K562 (cell line): ENCODE measurements around the gene HMG20B. TPM values are rescaled to one million over a fixed set of nuclear protein-coding genes. Genes with fewer than 3 reads are reported as not detected.

Source experiments
- ARNT ChIP-seq, 2 experiments: fragments of 450-650 bp; IDR thresholded peaks; 2 replicates each; pipeline ENCODE4 v1.6.1; 2016; ENCODE audit warnings: mild to moderate bottlenecking in 1 of 2
- ATF1 ChIP-seq, 2 experiments: fragments of 450-650 bp in 1 of 2; IDR thresholded peaks; 2 replicates each; pipeline ENCODE4 v1.6.1; 2016; ENCODE audit warnings: missing compliant biosample characterization in 1 of 2, missing genetic modification characterization in 1 of 2
- CEBPZ ChIP-seq: fragments of 150-350 bp; IDR thresholded peaks from 2 replicates; pipeline ENCODE4 v1.6.1; 2014; ENCODE audit warnings: low read depth, mild to moderate bottlenecking, low read length, borderline replicate concordance
- CREB3 ChIP-seq: fragments of 450-650 bp; conservative IDR thresholded peaks from 2 replicates; pipeline ENCODE4 v1.6.1; 2016; ENCODE audit warnings: missing genetic modification characterization, low read depth, mild to moderate bottlenecking, missing compliant biosample characterization, moderate library complexity
- CREB3L1 ChIP-seq: fragments of 450-650 bp; IDR thresholded peaks from 2 replicates; pipeline ENCODE4 v1.6.1; 2014; ENCODE audit warnings: low read depth, mild to moderate bottlenecking, moderate library complexity, borderline replicate concordance
- DDX20 ChIP-seq: fragments of 450-650 bp; IDR thresholded peaks from 2 replicates; pipeline ENCODE4 v1.6.1; 2016; ENCODE audit warnings: missing genetic modification characterization, low read depth, mild to moderate bottlenecking, missing compliant biosample characterization, moderate library complexity
- GTF2A2 ChIP-seq: IDR thresholded peaks from 2 replicates; pipeline ENCODE4 v1.6.1; 2016; ENCODE audit warnings: mild to moderate bottlenecking, missing genetic modification characterization, missing compliant biosample characterization
- GTF2E2 ChIP-seq: fragments of 200-800 bp; sonication (Bioruptor generic); IDR thresholded peaks from 2 replicates; pipeline ENCODE4 v1.6.1; 2016; ENCODE audit warnings: missing genetic modification characterization, missing compliant biosample characterization
- MIER1 ChIP-seq: fragments of 450-650 bp; IDR thresholded peaks from 2 replicates; pipeline ENCODE4 v1.6.1; 2016; ENCODE audit warnings: antibody characterized with exemption, mild to moderate bottlenecking, low read depth
- NCOA1 ChIP-seq: fragments of 450-650 bp; IDR thresholded peaks from 2 replicates; pipeline ENCODE4 v1.6.1; 2016; ENCODE audit warnings: low read depth
- PHB ChIP-seq: fragments of 250-450 bp; sonication (Bioruptor Pico); IDR thresholded peaks from 2 replicates; pipeline ENCODE4 v1.5.0; 2021
- SMAD2 ChIP-seq: fragments of 150-350 bp; IDR thresholded peaks from 2 replicates; pipeline ENCODE4 v1.6.1; 2014; ENCODE audit warnings: low read depth, mild to moderate bottlenecking, low read length
- TOE1 ChIP-seq, 2 experiments: fragments of 450-650 bp in 1 of 2; sonication (generic) in 1 of 2; formaldehyde crosslinking in 1 of 2; IDR thresholded peaks; 2 replicates each; pipeline versions ENCODE4 v1.7.1 to v1.8.0; 2016 to 2022; ENCODE audit warnings: borderline replicate concordance in 2 of 2, mild to moderate bottlenecking in 2 of 2, antibody characterized with exemption in 1 of 2, inconsistent platforms in 1 of 2, low read depth in 1 of 2, missing genetic modification reagents in 1 of 2, moderate library complexity in 1 of 2
- ZBTB12 ChIP-seq: fragments of 250-450 bp; sonication (Bioruptor Pico); IDR thresholded peaks from 2 replicates; pipeline ENCODE4 v1.4.0; 2020
- ZBTB33 ChIP-seq: sonication (generic); formaldehyde crosslinking; IDR thresholded peaks from 2 replicates; pipeline ENCODE4 v1.8.1; 2023; ENCODE audit warnings: mild to moderate bottlenecking, missing genetic modification reagents
- ZFP1 ChIP-seq: fragments of 450-650 bp; formaldehyde crosslinking; IDR thresholded peaks from 2 replicates; pipeline ENCODE4 v1.4.0; 2020; ENCODE audit warnings: mild to moderate bottlenecking, mixed read lengths
- ZNF174 ChIP-seq: fragments of 250-450 bp; sonication (Bioruptor Pico); IDR thresholded peaks from 2 replicates; pipeline ENCODE4 v1.4.0; 2020; ENCODE audit warnings: mild to moderate bottlenecking
- polyA plus RNA-seq, 8 experiments: library from polyadenylated mRNA; depleted of rRNA in 4 of 8; stranded (reverse) in 5 of 8; unstranded in 3 of 8; fragments of >200 nt; fragmentation: Nextera tagmentation in 2 of 8; fragmentation: Illumina TruSeq in 1 of 8; extraction: Ambion mirVana in 2 of 8; extraction: Trizol in 1 of 8; gene quantifications; 2 replicates each; pipeline versions ENCODE4 v1.2.1 to v1.2.3, GENCODE V29; 2011 to 2014; ENCODE audit warnings: inconsistent platforms in 1 of 8, missing spikeins in 1 of 8
- total RNA-seq, 7 experiments: library from RNA; depleted of rRNA in 6 of 7; stranded (reverse); fragments of >200 nt in 6 of 7; fragmentation: Illumina TruSeq in 2 of 7; extraction: Trizol in 2 of 7; gene quantifications; 2 replicates each; pipeline versions ENCODE4 v1.2.1 to v1.2.3, GENCODE V29; 2011 to 2021; ENCODE audit warnings: low replicate concordance in 1 of 7

The HMG20B gene
- total and polyA plus RNA-seq, 9 of the 15 experiments (the other 6 are each of a cell fraction or from before 2014, with no cell fraction given) = 0.35 to 172 (median 38.6) TPM

- TF ChIP-seq CEBPZ = no peak
- peak; percentile 82 for TF ChIP-seq ZBTB33 (CRISPR knock-in tag)
- no peak for TF ChIP-seq SMAD2
- no peak for TF ChIP-seq CREB3
- TF ChIP-seq PHB (CRISPR knock-in tag) = no peak
- TF ChIP-seq MIER1 = no peak
- 0 out of 2 replicates have a peak, but pooled peaks have one; percentile 41 for TF ChIP-seq ZBTB12
- TF ChIP-seq ZNF174 (CRISPR knock-in tag) = no peak
- no peak for TF ChIP-seq GTF2A2 (tag)
- TF ChIP-seq ZFP1 (CRISPR knock-in tag) = no peak
- TF ChIP-seq NCOA1 = no peak
- TF ChIP-seq ATF1 (CRISPR knock-in tag; IDR thresholded peaks at IDR 0.05) = no peak
- peak; percentile 90 for TF ChIP-seq ATF1 (tag; IDR thresholded peaks at IDR 0.05)
- peak; percentile 98 for TF ChIP-seq TOE1 (IDR thresholded peaks at IDR 0.05; ENCODE audit: borderline replicate concordance)
- TF ChIP-seq TOE1 (CRISPR knock-in tag; IDR thresholded peaks at IDR 0.05; ENCODE audit: borderline replicate concordance, low read depth) = no peak
- TF ChIP-seq GTF2E2 (tag) = no peak
- TF ChIP-seq DDX20 = no peak
- no peak for TF ChIP-seq ARNT (IDR thresholded peaks at IDR 0.05)
- TF ChIP-seq CREB3L1 = 0 out of 2 replicates have a peak, but pooled peaks have one; percentile 10
Observed at GRCh38 chr19:3626473-3627350, 54.0 kb downstream of the HMG20B start, which contains the start of gene CACTIN (continued).
